Myocyte (in vitro differentiated cells): ENCODE data around the gene KIF16B. TPM values are rescaled to one million over a fixed set of nuclear protein-coding genes. Genes with fewer than 3 reads are reported as not detected.
A peak's percentile ranks its signal among the peaks of the same experiment; 100 is the strongest.

ENCODE experiments used
- DNase-seq: peaks from one replicate; pipeline ENCODE4 v3.0.0-alpha.2; 2012; ENCODE audit warnings: low read depth
- total RNA-seq: library from RNA; depleted of rRNA; stranded (reverse); fragments of >200 nt; gene quantifications from 2 replicates; pipeline ENCODE4 v1.2.3, GENCODE V29; 2014

KIF16B gene
- total RNA-seq, 1 donor from 2014 or later = 16.0 TPM

- DNase-seq = peak; percentile 3
These were observed 209.5 kb downstream of the KIF16B start for GRCh38 chr20:16363506-16364319.

GRCh38 chr20:16362642-16363041, 210.6 kb downstream of the KIF16B start:
- no peak for DNase-seq

- DNase-seq = no peak
These were observed 212.6 kb downstream of the KIF16B start for GRCh38 chr20:16360668-16361067.

GRCh38 chr20:16353417-16353781, 219.8 kb downstream of the KIF16B start:
- DNase-seq = no peak

GRCh38 chr20:16352751-16353416, 220.4 kb downstream of the KIF16B start:
- no peak for DNase-seq

GRCh38 chr20:16352321-16352720, 220.9 kb downstream of the KIF16B start:
- DNase-seq = peak; percentile 25

- DNase-seq = peak; percentile 52
These were observed 221.8 kb downstream of the KIF16B start for GRCh38 chr20:16351415-16351814.

- peak; percentile 87 for DNase-seq
These were observed 222.8 kb downstream of the KIF16B start for GRCh38 chr20:16350465-16350864.

- peak; percentile 31 for DNase-seq
These were observed 223.6 kb downstream of the KIF16B start for GRCh38 chr20:16349523-16350260.

- no peak for DNase-seq
These were observed 226.3 kb downstream of the KIF16B start for GRCh38 chr20:16346956-16347355.

- no peak for DNase-seq
These were observed 235.5 kb downstream of the KIF16B start for GRCh38 chr20:16337707-16338106.

GRCh38 chr20:16327606-16328005, 245.6 kb downstream of the KIF16B start:
- DNase-seq = peak; percentile 26

GRCh38 chr20:16321291-16321690, 252.0 kb downstream of the KIF16B start:
- DNase-seq = no peak

GRCh38 chr20:16317445-16318362, 255.5 kb downstream of the KIF16B start:
- DNase-seq = no peak

- no peak for DNase-seq
These were observed 256.7 kb downstream of the KIF16B start for GRCh38 chr20:16316513-16316912.

- DNase-seq = peak; percentile 76
These were observed 258.5 kb downstream of the KIF16B start for GRCh38 chr20:16314748-16315159.

GRCh38 chr20:16314320-16314719, 258.9 kb downstream of the KIF16B start:
- DNase-seq = no peak

GRCh38 chr20:16313917-16314316, 259.3 kb downstream of the KIF16B start:
- DNase-seq = no peak

- no peak for DNase-seq
These were observed 260.2 kb downstream of the KIF16B start for GRCh38 chr20:16312998-16313397.

GRCh38 chr20:16311756-16312155, 261.5 kb downstream of the KIF16B start:
- DNase-seq = no peak

GRCh38 chr20:16308754-16309153, 264.5 kb downstream of the KIF16B start:
- peak; percentile 91 for DNase-seq
